Endothelial cell of umbilical vein (primary cell): ENCODE measurements around the gene CTDSPL.

Experiments used
- EZH2 ChIP-seq: IDR thresholded peaks from 2 replicates; pipeline ENCODE4 v1.6.1; 2012; ENCODE audit warnings: borderline replicate concordance, low read depth, mild to moderate bottlenecking, moderate library complexity, low read length, inconsistent platforms; ENCODE audit not compliant: severe bottlenecking
- POLR2A ChIP-seq: IDR thresholded peaks from 2 replicates; pipeline ENCODE4 v1.6.1; 2012; ENCODE audit warnings: low read depth, mild to moderate bottlenecking, control low read depth, low read length
- TF ChIP-seq, protein P1 (sequence below): IDR thresholded peaks from 2 replicates; pipeline ENCODE4 v1.6.1; 2011; ENCODE audit not compliant: insufficient read depth, insufficient read length
- TF ChIP-seq, protein P2 (sequence below), 2 donors: IDR thresholded peaks; 1 replicate in 1 of 2; 2 replicates in 1 of 2; pipeline ENCODE4 v1.5.1; 2011; ENCODE audit warnings: low read length in 2 of 2, mild to moderate bottlenecking in 2 of 2, moderate library complexity in 2 of 2, control low read depth in 1 of 2, inconsistent platforms in 1 of 2, low read depth in 1 of 2; ENCODE audit not compliant: insufficient read depth in 1 of 2; ENCODE audit errors: extremely low read depth in 1 of 2

DNA sequence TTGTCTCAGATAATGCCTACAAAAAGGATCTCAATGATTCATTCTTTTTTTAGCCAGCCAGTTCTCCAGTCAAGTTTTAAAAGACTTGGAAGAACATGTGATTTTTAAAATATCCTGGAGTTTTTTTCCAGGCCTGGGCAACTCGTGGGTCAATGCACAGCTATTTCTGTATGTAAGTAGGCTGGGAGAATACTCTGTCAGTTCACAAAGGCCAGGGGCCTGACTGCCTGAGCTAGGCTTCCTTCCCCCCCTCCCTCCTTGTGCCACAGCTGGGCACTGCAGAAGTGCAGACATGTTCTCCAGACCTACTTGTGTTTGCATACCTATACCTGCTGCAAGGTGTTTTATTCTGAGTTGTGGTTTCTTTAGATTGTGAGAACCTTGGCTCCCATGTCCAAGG is 43.7 kb downstream of the CTDSPL start:
- TF ChIP-seq POLR2A (no peak), EZH2 (no peak)
- TF ChIP-seq, protein P1, sequence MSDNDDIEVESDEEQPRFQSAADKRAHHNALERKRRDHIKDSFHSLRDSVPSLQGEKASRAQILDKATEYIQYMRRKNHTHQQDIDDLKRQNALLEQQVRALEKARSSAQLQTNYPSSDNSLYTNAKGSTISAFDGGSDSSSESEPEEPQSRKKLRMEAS: no peak
- TF ChIP-seq, protein P2, sequence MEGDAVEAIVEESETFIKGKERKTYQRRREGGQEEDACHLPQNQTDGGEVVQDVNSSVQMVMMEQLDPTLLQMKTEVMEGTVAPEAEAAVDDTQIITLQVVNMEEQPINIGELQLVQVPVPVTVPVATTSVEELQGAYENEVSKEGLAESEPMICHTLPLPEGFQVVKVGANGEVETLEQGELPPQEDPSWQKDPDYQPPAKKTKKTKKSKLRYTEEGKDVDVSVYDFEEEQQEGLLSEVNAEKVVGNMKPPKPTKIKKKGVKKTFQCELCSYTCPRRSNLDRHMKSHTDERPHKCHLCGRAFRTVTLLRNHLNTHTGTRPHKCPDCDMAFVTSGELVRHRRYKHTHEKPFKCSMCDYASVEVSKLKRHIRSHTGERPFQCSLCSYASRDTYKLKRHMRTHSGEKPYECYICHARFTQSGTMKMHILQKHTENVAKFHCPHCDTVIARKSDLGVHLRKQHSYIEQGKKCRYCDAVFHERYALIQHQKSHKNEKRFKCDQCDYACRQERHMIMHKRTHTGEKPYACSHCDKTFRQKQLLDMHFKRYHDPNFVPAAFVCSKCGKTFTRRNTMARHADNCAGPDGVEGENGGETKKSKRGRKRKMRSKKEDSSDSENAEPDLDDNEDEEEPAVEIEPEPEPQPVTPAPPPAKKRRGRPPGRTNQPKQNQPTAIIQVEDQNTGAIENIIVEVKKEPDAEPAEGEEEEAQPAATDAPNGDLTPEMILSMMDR (IDR thresholded peaks at IDR 0.05; ENCODE audit: extremely low read depth in 1 of 2, insufficient read depth in 1 of 2, low read depth in 1 of 2, low read length in 2 of 2): no peak
